Measurements from ENCODE around the gene THUMPD2.

The THUMPD2 gene

DNA sequence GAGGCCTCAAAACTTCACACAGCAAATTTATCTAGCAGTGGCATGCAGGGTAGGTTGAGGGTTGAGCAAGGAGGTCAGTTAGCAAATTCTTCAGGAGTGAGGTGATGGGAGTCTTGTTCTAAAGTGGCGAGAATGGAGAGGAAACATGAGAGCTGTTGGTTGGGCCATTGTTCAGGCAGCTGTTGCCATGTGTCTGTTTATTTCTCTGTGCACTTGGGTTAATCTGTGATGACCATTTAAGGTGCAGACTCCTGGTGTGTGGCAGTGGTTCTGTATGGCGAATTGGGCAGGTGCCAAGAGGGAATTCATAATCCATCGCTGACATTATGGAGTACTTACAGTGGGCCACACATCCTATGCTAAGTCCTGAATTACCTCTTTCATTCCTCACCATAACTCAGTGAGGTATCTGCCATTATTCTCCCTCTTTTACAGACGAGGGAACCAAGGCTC lies 82.9 kb downstream of the THUMPD2 start:
- in situ Hi-C loops (cut with HindIII; ENCODE audit: low sequenced_read_pairs) = no loop called here
- DNase-seq (ENCODE audit: low read depth, low spot score) = peak; percentile 89
- no peak overlapping the region for H3K4me3 ChIP-seq (ENCODE audit: low read depth, low read length)
- TF ChIP-seq, protein P1, sequence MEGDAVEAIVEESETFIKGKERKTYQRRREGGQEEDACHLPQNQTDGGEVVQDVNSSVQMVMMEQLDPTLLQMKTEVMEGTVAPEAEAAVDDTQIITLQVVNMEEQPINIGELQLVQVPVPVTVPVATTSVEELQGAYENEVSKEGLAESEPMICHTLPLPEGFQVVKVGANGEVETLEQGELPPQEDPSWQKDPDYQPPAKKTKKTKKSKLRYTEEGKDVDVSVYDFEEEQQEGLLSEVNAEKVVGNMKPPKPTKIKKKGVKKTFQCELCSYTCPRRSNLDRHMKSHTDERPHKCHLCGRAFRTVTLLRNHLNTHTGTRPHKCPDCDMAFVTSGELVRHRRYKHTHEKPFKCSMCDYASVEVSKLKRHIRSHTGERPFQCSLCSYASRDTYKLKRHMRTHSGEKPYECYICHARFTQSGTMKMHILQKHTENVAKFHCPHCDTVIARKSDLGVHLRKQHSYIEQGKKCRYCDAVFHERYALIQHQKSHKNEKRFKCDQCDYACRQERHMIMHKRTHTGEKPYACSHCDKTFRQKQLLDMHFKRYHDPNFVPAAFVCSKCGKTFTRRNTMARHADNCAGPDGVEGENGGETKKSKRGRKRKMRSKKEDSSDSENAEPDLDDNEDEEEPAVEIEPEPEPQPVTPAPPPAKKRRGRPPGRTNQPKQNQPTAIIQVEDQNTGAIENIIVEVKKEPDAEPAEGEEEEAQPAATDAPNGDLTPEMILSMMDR (IDR thresholded peaks at IDR 0.05; ENCODE audit: low read depth, low read length) = no peak

DNA sequence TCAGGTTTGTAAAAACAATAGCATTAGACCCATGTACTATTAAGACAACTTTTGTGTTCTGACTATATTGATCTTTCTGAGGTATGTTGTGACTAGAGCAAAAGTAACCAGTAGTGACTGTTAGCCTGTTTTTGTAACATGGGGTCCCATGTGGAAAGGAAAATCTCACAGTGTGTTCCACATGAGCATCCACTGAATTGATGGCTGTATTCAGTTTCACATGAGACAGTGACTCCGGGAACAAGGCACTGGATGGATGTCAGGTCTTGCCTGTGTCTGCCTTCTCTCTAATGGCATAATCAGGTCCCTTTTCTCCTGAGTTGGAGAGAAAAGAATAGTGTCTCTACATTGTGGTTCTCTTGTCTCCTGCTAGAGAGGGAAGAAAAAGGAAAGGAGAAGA lies 85.8 kb downstream of the THUMPD2 start:
- DNase-seq (ENCODE audit: low read depth, low spot score) = no peak
- H3K4me3 ChIP-seq (ENCODE audit: low read depth, low read length) = no peak overlapping the region
- TF ChIP-seq, protein P1 (IDR thresholded peaks at IDR 0.05; ENCODE audit: low read depth, low read length) = no peak
- in situ Hi-C loops (cut with HindIII; ENCODE audit: low sequenced_read_pairs) = no loop called here

DNA sequence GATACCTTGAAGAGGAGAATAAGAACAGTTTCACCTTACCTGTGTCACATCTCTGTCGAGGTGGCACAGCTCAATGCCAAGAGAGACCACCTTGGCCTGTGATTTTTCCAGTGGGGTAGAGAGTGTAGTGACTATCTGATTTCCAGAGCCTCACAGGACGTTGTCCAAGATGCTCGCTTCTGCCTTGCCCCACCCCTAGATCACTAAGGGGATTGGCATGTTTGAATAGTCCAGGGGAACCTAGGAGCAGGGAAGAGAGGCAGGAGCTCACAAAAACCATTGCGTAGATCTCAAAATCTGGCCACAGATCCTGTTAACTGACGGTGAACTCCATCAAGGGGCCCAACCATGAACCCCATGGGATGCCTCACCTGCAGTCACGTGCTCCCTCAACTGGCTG lies 89.2 kb downstream of the THUMPD2 start:
- DNase-seq (ENCODE audit: low read depth, low spot score) = no peak
- TF ChIP-seq, protein P1 (IDR thresholded peaks at IDR 0.05; ENCODE audit: low read depth, low read length) = no peak
- H3K4me3 ChIP-seq (ENCODE audit: low read depth, low read length) = no peak overlapping the region
- in situ Hi-C loops (cut with HindIII; ENCODE audit: low sequenced_read_pairs) = no loop called here

GRCh38 chr2:39689272-39689841 lies 89.7 kb downstream of the THUMPD2 start:
- DNase-seq (ENCODE audit: low read depth, low spot score) = no peak
- no peak overlapping the region for H3K4me3 ChIP-seq (ENCODE audit: low read depth, low read length)
- TF ChIP-seq, protein P1 (IDR thresholded peaks at IDR 0.05; ENCODE audit: low read depth, low read length) = no peak
- in situ Hi-C loops (cut with HindIII; ENCODE audit: low sequenced_read_pairs) = no loop called here

DNA sequence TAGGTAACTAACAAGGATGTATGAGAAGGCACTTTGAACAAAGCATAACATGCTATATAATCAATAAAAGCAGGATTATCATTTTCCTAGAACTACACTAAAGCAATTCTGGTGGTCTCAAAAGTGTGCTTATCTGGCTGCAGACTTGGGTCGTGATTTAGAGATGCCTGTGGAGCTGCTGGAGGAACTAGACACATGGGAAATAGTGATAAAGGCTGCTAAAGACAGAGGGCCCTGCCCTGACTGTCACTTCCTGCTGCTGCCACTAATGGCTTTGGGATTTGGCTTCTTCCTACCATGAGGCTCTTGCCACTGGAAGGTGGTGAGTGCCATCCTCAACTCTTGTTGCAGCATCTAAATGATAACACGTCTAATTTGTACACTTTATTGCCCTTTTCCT lies 90.9 kb downstream of the THUMPD2 start:
- no peak for DNase-seq (ENCODE audit: low read depth, low spot score)
- TF ChIP-seq, protein P1 (IDR thresholded peaks at IDR 0.05; ENCODE audit: low read depth, low read length) = no peak
- no peak overlapping the region for H3K4me3 ChIP-seq (ENCODE audit: low read depth, low read length)
- in situ Hi-C loops (cut with HindIII; ENCODE audit: low sequenced_read_pairs) = no loop called here

DNA sequence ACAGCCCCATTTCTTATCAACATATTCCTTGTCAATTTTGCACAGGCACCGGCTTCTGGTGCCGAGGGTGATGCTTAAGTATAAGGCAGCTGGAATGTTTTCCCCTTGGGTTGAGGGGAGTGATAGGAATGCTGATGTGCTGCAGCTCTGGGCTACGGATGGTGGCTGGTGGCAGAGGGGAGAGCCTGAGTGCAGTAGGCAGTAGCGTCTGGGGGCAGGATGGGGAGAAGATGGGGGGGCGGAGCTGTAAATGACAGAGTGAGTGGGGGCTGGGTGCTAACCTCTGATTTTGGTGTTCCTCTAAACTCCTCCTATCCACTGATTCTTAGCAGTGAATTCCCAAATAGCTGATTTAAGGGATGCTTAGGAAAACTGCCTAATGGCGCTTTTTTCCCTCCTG lies 92.6 kb downstream of the THUMPD2 start:
- no peak for DNase-seq (ENCODE audit: low read depth, low spot score)
- TF ChIP-seq, protein P1 (IDR thresholded peaks at IDR 0.05; ENCODE audit: low read depth, low read length) = no peak
- H3K4me3 ChIP-seq (ENCODE audit: low read depth, low read length) = no peak overlapping the region
- in situ Hi-C loops (cut with HindIII; ENCODE audit: low sequenced_read_pairs) = no loop called here

All from astrocyte of the spinal cord (primary cell).